ENCODE measurements around the gene FERMT1.

Gene FERMT1

GRCh38 chr20:6083926-6084325 is 38.9 kb downstream of the FERMT1 start:
- H3K27ac ChIP-seq = no peak overlapping the region

GRCh38 chr20:6081236-6081635 is 41.6 kb downstream of the FERMT1 start:
- TF ChIP-seq ZFX (IDR thresholded peaks at IDR 0.05) = no peak
- TF ChIP-seq CTCF (conservative IDR thresholded peaks at IDR 0.05) = no peak
- no peak overlapping the region for H3K27ac ChIP-seq

More at GRCh38 chr20:6083926-6084325, 38.9 kb downstream of the FERMT1 start:
- TF ChIP-seq ZFX (IDR thresholded peaks at IDR 0.05) (no peak), CTCF (conservative IDR thresholded peaks at IDR 0.05) (no peak)

GRCh38 chr20:6079016-6079415 is 43.8 kb downstream of the FERMT1 start:
- TF ChIP-seq CTCF (conservative IDR thresholded peaks at IDR 0.05) = no peak
- TF ChIP-seq ZFX (IDR thresholded peaks at IDR 0.05) = no peak
- H3K27ac ChIP-seq = no peak overlapping the region

DNA sequence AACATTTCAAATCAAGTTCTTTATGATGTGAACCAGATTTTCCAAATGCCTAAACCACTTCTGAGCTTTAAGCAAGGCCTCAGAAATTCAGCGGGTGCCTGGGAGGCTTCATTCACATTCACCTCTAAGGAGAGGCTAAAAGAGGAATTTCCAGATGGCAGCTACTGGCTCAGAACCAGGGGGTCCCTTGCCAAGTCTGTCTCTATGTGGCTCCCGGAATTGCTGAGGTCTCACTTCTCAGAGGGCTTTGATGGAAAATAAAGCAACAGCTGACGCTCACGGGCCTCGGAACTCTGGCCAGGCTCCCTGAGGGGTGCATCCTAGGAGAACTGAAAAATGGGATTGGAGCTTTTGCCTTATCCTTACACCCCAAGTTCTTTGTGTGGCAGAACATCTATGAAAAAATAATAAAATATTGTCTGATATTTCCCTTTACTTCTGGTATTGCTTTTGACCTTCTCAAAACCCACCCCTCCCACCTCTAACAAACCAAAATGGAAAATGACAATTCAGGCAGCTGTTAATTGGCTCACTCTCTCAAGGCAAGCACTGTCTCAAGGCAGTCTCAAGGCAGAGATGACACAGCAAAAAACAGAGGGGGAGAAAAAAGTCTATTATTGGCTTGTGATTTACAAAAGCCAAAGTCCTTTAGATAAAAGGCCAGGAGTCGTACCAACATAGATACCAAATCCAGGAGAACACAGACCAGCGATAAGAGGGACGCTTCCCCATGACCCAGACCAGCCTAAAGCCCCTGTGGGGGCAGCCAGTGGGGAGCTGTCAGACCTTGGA is 47.2 kb downstream of the FERMT1 start:
- no peak overlapping the region for H3K27ac ChIP-seq
- TF ChIP-seq ZFX (IDR thresholded peaks at IDR 0.05) (no peak), CTCF (conservative IDR thresholded peaks at IDR 0.05) (no peak)

- no peak for TF ChIP-seq ZFX (IDR thresholded peaks at IDR 0.05)
- no peak for TF ChIP-seq CTCF (conservative IDR thresholded peaks at IDR 0.05)
- no peak overlapping the region for H3K27ac ChIP-seq
Measured at GRCh38 chr20:6074784-6075183, 48.0 kb downstream of the FERMT1 start.

DNA sequence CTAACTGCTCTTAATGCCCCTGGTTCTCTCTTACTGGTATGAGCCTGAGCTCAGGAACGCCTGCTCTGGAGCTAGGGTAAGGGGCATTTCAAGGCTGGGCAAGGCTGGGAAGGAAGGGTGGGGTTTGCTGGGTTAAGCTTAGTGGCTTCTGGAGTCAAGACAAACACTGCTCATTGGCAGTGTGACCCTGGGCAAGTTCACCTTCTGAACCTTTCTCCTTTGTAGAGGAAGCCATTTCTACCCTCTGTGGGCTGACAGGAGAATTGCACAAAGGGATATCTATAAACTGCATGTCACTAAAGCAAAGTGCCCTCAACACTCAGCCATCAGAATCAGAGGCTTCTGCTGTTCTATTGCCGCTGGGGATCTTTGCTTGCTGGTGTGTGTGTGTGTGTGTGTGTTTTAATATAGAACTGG is 48.7 kb downstream of the FERMT1 start:
- TF ChIP-seq CTCF (conservative IDR thresholded peaks at IDR 0.05) (peak; percentile 23), ZFX (IDR thresholded peaks at IDR 0.05) (no peak)
- no peak overlapping the region for H3K27ac ChIP-seq

DNA sequence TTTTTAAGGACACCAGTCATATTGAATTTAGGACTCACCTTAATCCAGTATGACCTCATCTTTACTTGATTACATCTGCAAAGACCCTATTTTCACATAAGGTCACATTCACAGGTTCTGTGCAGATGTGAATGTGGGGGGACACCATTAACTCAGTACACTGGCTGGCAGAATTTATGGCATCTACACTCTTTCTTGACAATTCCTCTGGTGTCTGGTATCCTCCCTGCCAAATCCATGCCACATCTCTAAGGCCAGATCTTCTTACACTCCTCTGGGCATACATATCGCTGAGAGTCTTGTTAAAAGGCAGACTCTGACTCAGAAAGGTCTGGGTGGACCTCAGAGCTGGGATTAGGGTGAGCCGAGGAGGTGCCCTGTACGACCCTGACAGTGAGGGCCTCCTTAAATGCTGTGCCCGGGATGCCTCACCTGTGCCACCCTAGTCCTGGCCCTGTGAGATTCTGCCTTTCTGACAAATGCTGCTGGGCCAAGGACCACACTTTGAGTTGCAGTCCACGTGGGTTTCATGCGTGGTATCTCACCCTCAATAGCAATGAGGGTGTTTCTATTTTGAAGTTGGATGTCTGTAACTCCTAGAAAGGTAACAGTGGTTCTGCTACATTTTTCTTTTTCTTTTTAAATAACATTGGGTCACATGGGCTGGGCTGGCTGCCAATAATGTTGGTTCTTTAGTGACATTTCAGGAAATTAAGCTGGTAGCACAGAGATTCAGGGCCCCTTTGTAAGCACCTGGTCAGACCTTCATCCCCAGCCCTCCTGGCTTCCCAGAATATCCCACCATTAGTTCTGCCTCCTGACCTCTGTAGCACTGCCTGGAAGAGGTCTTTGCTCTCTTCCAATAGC is 51.8 kb downstream of the FERMT1 start:
- TF ChIP-seq ZFX (IDR thresholded peaks at IDR 0.05) = no peak
- no peak for TF ChIP-seq CTCF (conservative IDR thresholded peaks at IDR 0.05)
- H3K27ac ChIP-seq = no peak overlapping the region

Measured in C4-2B (cell line).